AG08395 (cell line): ENCODE results near the gene HACD4.

Source experiments
- DNase-seq: peaks from one replicate; pipeline ENCODE4 v3.0.0; 2012; ENCODE audit warnings: mixed read lengths, low spot score

HACD4 gene, protein sequence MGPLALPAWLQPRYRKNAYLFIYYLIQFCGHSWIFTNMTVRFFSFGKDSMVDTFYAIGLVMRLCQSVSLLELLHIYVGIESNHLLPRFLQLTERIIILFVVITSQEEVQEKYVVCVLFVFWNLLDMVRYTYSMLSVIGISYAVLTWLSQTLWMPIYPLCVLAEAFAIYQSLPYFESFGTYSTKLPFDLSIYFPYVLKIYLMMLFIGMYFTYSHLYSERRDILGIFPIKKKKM

DNA sequence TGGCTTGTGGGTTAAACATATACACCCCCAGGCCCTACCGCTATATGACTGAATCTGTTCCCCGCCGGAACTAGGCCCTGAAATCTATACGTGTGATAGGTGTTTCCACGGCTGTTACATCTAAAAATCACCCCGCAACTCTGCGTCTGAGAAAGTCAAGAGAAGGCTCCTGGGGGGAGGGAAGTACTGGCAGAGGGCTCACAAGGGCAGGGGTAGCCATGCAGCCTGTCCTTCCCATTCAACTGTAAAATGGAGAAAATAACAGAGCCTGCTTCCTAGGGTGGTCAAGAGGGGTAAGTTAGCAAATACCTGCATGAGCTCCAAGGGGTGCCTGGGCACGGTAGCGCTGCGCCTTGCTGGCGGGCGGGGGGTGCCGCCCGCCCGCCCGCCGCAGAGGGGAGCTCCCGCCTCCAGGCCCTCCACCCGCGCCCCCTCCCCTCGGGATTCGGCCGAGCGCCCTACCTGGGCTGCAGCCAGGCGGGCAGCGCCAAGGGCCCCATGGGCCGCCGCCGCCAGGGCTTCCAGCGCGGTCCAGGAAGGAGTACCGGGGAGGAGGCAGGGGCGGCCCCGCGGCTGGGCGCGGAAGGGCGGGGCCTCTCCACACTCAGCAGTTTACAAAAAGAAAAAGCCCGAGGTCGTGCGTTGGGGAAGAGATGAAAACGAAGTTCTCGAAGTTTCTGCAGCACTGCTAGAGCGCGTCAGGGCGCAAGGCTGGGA, at the start of gene HACD4:
TSS of gene HACD4 (minus strand) at position 550 of the 717 bp plus-strand sequence. CDS start at position 500, 50 bp downstream.
- peak; percentile 73 for DNase-seq

DNA sequence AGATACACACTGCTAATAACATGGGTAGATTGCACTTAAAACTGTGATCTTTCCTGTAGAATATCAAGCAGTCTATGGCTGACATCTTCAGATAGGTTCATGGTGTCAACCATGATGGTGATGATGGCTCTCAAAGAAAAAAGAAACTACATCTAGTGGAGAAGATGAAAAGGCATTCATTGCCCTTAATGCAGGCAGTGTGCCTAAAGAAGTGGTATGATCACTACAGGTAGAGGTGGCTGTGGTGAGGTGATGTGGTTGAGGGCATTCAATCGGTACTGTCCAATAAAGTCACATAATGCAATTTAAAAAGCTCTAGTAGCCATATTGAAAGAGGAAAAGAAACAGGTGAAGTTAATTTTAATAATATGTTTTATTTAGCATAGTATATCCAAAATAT, 49.4 kb upstream of the HACD4 start:
- DNase-seq: no peak

DNA sequence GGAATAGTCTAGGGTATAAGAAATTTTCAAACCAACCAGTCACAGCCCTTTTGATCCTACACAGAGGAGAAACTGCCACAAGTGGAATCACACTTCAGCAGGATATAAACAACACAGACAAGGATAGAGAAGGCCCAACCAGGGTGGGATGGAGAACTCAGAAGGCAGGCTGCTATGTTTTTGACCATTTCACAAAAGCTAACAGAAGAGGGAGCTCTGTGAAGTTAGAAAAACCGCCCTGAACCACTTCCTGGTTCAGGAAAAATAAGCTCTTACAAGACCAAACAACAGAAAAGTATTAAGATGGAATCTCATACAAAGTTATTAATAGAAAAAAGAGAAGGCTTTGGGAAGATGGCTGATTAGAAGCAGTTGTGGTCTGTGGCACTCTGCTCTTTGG, 47.3 kb upstream of the HACD4 start:
- DNase-seq: no peak

DNA sequence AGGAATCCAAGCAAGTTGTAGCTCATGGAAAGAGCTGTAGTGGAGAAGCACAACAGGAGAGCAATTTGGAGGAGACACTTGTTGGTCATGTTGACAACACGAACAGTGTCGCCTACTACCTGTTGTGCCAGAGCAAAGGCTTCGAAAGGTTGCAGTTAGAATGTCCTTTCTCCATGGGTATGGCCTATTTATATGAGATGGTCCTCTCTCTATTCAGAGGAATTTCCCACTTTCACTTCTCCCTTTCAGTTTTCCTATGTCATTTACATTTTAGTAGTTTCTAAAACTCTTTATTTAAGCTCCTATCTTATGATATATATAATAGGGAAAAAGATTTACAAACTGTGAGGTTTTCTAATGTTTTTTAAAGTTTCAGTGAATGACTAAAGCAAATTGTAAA, 46.3 kb upstream of the HACD4 start, which contains the start of gene IFNB1:
TSS of gene IFNB1 (minus strand) at position 162 of the 400 bp plus-strand sequence. CDS start at position 89, 73 bp downstream.
- no peak for DNase-seq

DNA sequence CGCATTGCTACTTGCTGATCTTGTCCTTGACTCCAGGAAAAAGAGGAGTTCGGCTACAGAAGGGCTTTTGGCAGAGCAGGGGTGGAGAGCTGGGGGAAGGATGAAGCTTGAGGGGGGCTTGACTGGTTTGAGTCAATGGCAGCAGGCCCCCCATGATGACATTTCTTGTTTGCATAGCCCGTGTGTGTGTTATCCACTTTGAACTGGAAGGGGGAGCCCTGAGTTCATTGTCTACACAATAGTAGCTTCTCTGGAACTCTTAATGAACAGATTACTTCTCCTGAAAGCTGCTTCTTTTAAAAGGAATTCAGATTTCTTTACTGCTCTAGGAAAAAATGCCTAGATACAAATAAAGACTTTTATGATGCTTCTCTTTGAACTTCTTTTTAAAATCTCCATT, 44.0 kb upstream of the HACD4 start:
- DNase-seq: no peak

DNA sequence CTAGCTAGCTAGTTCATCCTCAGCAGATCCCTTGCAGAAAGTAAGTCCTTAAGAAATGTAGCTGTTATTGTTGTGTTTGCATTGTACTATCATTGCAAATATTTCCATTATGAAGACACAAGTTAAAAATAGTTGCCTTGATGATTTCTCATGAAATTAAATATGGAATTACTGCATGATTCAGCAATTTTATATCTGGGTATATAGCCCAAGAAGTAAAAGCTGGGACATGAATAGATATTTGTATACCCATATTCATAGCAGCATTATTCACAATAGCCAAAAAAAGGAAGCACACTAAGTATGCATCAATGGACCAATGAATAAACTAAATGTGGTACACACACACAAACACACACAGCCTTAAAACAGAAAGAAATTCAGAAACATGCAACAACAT, 39.5 kb upstream of the HACD4 start:
- no peak for DNase-seq

DNA sequence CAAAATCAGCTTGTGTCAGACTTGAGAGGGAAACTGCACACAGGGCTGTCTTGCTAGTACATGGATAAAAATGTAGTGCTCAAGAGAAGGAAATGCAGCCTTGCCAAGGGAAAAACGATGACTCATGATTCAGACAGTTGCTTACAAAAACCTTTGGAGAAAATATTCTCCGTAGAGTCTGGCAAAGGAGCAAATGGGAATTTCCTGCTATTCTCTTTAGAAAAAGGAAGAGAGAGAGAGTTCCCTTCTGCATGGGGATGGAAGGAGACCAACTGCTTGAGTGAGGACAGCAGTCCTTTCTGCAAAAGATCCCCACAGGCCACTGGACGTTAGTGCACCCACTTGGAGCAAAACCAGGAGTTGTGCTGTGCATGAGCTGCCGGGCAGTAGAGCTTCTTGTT, 38.7 kb upstream of the HACD4 start:
- peak; percentile 88 for DNase-seq

DNA sequence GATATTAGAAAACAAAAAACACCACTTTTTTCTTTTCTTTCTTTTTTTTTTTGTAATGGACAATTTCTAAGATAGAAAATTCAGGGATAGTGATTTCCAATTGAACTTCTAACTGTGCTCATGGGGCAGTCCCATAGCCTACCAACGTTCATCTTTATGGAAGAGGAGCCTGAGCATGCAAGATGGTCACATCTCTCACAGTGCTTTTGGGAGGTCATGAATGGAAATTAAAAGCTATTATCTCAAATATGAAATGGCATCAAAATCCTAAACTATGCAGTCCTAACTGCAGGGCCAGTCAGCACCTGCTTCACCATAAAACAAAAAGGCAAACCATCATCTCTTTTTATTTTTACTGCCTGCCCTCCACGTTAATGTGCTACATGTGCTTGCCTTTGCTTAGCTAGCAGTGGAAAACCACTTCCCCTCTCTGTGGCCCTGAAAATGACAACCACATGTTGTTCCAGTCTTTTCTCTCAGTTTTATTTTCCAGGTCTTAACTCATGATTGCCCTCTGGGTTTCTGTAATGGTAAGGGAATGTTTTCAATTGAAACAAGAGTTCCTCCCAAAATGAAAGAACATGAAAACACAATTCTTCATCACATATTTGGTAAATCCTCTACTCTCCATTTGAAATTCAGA, 29.6 kb upstream of the HACD4 start:
- DNase-seq: peak; percentile 62

DNA sequence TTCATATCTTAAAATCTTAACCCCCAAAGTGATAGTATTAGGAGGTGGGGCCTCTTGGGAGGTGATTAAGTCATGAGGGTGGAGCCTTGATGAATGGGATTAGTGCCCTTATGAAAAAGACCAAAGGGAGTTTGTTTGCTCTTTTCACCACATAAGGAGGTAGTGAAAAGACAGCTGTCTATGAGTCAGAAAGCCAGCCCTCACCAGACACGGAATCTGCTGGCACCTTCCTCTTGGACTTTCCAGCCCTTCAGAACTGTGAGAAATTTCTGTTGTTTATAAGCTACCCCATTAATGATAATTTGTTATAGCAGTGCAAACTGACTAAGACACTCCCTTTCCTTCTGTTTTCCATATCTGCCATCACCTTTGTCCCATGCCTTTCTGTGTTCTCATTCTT, 25.5 kb upstream of the HACD4 start:
- DNase-seq: no peak

DNA sequence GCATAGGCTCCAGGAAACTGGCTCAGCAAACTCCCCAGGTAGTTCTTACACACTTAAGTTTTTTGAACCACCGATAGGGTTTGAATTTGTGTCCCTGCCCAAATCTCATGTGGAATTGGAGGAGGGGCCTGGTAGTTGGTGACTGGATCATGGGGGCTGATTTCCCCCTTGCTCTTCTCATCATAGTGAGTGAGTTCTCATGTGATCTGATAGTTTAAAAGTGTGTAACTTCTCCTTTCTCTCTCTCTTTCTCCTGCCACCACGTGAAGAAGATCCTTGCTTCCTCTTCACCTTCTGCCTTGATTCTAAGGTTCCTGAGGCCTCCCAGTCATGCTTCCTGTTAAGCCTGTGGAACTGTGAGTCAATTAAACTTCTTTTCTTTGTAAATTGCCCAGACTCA, 22.4 kb upstream of the HACD4 start:
- DNase-seq: no peak

DNA sequence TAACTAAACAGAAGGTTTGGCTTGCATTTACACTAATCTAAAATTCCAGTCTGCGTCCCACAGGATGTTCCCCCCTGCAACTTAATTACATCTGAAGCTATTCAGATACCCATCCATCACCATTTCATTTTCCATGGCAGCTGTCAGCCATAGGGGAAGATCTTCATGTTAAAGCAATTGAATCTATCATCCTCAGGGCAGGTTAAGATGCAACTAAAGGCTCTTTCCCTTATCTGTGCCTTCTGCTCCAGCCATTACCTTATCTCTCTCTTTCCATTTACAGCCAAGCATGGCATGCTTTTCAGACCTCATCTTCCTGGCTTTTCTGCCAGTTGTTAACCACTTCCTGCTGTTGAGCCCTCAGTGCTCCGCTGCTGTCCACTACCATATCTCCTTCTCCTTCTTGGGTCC, 15.8 kb upstream of the HACD4 start:
- DNase-seq: no peak

DNA sequence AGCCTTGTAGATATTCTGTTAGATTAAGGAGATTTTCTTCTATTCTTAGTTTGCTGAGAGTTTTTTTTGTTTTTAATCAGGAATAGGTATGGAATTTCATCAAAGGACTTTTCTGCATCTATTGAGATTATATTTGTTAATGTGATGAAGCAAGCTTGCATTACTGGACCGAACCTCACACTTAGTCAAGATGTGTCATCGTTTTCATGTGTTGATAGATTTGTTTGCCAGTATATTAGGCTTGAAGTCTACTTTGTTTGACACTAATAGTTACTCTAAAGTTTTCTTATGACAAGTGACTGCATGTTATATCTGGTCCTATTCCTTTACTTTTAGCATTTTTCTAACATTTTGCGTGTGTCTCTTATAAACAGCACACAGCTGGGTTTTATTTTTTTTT, 12.4 kb upstream of the HACD4 start:
- DNase-seq: no peak

DNA sequence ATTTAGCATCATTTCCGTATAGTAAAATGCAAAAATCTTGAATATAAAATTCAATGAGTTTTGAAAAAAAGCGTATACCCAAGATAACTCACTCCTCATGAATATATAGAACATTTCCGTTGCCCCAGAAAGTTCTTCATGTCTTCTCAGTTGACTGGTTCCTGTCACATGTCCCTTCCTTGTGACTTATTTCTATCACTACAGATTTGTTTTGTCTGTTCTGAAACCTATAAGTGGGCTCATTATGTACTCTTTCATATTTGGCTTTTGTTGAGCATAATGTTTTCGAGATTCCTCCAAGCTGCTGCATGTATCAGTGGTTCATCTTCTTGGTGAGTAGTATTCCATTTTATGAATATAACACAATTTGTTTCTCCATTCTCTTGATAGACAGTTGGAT, 11.0 kb upstream of the HACD4 start:
- no peak for DNase-seq

DNA sequence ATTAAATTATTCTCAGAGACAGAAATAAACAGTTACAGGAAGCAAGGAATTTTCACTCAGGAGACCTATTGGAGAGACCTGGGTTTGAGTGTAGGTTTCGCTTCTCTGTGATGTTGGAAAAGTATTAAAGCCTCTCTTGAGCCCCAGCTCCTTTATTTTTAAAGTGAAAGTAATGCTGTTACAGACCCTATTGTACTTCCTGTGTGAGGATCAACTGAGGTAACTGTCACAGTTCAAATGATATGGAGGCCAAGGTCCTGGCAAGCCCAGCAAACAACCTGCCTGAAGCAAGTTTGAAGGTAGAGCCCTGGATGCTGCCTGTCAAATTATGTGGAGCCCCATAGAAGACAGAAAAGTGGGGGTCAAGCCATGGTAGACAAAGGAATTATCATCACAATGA, 7.9 kb upstream of the HACD4 start:
- no peak for DNase-seq

DNA sequence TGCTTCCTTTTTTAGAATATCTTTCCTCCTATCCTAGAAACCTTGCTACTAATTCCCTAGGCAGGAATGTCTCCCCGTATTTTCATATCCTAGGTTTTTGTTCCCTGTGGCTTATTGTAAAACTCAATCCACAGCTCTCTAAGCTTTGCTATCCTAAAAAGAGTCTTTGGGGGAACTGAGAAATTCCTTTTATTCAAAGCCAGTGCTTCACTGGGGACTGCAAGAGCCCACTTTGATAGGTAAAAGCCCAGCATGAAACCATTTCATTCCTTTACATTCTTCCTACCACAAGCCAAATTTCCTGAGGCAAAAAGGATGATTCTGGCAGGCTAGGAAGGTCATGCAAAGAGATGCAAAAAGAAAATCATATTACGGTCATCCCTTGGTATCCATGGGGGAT, 5.8 kb upstream of the HACD4 start:
- no peak for DNase-seq

DNA sequence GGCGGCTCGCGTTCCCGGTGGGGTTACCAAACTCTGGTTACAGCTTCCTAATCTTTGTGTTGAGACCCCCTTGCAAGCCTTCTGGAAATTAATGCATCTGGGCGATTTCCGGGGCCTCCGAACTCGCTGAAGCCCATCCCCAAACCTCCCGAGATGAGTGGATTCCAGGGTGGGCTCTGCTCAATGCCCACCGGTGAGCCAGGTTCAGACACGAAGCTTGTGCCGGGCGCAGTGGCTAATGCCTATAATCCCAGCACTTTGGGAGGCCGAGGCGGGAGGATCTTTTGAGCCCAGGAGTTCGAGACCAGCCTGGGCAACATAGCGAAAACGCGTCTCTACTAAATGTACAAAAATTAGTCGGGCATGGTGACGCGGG, 356 bp upstream of the HACD4 start:
- no peak for DNase-seq

DNA sequence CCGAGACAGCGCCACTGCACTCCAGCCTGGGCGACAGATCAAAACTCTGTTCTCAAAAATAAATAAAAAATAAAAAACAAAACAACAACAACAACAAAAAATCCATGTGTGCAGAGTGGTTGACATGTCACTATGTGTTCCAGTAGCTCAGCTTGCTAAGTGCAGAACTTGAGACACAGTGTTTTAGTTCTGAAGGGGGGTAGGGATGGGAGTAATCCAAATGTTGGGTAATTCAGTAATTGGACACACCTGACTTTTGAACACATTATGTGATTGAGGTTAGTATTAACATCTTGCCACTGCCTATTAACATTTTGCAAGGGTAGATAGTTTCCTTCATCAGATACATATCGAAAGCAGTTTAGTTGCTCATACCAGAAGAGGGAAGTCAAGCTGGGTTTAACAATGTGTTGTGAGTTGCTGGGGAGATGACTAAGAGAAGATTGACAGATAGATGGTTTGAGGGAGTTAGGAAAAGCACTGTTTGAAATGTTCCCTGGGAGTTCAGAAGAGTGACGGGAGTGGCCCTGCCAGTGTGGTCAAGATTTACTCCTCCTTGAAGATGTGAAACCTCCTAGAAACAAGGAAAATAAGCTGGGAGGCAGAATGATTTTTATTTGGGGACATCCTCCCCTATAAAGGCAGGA, 928 bp downstream of the HACD4 start:
- peak; percentile 58 for DNase-seq

DNA sequence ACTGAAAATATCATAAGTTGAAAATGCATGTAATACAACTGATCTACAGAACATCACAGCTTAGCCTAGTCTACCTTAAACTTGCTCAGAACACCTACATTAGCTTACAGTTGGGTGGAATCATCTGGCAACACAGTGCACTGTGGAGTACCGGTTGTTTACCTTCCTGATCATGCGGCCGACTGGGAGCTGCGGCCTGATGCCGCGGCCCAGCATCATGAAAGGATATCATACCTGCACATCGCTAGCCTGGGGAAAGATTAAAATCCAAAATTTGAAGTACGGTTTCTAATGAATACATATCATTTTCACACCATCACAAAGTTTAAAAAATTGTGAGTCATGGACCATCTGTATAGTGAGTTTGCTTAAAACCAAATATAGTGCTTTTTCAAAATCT, 1.8 kb downstream of the HACD4 start:
- no peak for DNase-seq

DNA sequence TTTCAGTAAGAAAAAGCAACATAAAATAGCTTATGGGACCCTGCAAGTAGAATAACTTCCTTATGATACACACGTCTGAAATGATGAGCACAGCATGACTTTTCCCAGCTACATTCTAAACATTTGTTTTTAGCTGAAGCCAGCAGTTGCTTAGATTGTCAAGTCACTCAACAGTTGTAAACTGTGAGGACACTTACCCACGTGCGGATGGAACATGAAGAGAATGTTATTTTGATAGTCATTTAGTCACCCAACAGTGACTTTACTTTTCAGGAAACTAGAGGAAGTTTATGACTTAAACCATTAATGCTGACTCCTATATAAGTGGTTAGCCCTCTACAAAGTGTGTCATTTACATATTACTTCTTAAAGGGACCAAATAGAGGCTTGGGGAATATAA, 3.0 kb downstream of the HACD4 start:
- no peak for DNase-seq

DNA sequence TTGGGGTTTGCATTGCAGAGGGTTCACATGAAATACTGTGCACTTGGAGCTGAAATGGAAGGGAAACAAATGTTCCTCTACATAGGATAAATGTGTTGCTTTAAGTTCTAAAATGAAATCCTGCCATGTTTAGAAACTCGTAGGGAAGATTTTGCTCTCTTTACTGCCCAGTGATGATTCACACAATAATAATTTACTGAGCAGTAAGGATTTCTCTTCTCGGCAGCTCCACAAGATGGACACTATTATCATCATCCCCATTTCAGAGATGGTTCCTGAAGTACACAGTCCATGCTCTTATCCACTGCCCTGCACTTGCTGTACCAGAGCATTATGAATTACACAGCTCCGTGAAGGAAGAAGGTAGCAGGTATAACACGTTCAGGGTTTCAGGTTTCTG, 4.1 kb downstream of the HACD4 start:
- peak; percentile 42 for DNase-seq

DNA sequence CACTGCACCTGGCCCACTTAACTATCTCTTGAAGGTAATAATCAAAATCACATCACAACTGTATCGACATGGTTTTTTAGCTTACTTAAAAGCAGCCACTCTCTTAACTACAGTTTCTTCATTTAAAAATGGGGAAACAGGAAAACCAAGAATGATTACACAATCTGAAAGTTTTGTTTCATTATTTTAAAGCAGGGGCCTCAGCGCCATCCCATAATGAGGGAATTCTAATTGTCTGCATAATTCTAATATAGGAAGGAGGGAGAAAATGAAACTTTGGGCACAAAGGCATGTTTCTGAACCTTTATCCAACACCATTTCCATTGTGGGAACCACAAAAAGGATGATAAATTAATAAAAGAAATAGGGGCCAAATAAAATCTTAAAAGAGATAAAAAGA, 7.6 kb downstream of the HACD4 start:
- DNase-seq: no peak

DNA sequence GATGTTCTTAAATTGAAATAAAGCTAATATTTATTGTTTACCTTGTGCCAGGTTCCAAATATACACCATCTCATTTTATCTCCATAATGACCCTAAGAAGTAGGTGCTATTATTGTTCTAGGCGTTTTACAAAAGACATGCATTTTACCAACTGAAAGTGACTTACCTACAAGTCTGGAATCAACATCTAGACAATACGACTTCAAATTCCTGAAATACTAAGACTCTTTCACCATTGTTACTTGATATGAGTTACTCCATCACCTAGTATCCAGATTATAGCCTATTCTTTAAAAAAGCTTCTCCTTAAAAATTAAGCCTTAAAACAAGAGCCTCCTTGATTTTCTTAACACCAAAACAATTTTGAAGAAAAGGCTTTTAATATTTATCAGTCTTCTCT, 13.3 kb downstream of the HACD4 start:
- no peak for DNase-seq
